Keratinocyte (primary cell): ENCODE measurements around the gene ISX. TPM values are rescaled to one million over a fixed set of nuclear protein-coding genes. Genes with fewer than 3 reads are reported as not detected.

Experiments used
- DNase-seq: peaks from one replicate; pipeline ENCODE4 v3.0.0-alpha.2; 2011; ENCODE audit warnings: low read depth, missing footprints, low spot score
- FAIRE-seq: peaks from 2 replicates; lab custom pipeline; 2011; peaks lifted over from hg19 to GRCh38; lab: Jason Lieb, UNC
- H2AFZ ChIP-seq: 2 replicates; pipeline ENCODE4 v1.6.0; 2012; ENCODE audit warnings: low read length, control low read depth, inconsistent platforms; ENCODE audit not compliant: control insufficient read depth
- H3K27ac ChIP-seq: 2 replicates; pipeline ENCODE4 v1.5.1; 2011; ENCODE audit warnings: low read length; ENCODE audit not compliant: control insufficient read depth, insufficient read depth
- H3K27me3 ChIP-seq: 3 replicates; pipeline ENCODE4 v1.6.0; 2011; ENCODE audit warnings: low read length; ENCODE audit not compliant: control insufficient read depth, insufficient read depth; ENCODE audit errors: extremely low read depth
- H3K36me3 ChIP-seq, 2 experiments: 2 replicates in 1 of 2; 3 replicates in 1 of 2; pipeline ENCODE4 v1.5.1; 2011; ENCODE audit warnings: low read length in 2 of 2, mild to moderate bottlenecking in 1 of 2; ENCODE audit not compliant: control insufficient read depth in 2 of 2, insufficient read depth in 2 of 2; ENCODE audit errors: extremely low read depth in 1 of 2
- H3K4me1 ChIP-seq: 3 replicates; pipeline ENCODE4 v1.5.1; 2011; ENCODE audit warnings: low read length; ENCODE audit not compliant: control insufficient read depth, insufficient read depth; ENCODE audit errors: extremely low read depth
- H3K4me2 ChIP-seq: 3 replicates; pipeline ENCODE4 v1.6.0; 2011; ENCODE audit warnings: low read depth, low read length; ENCODE audit not compliant: control insufficient read depth, insufficient read depth; ENCODE audit errors: extremely low read depth
- H3K4me3 ChIP-seq, 3 experiments: fragments of 200-600 bp in 1 of 3; sonication (generic) in 1 of 3; 2 replicates in 2 of 3; 3 replicates in 1 of 3; pipeline ENCODE4 v1.5.1; 2011 to 2016; ENCODE audit warnings: low read length in 3 of 3, mild to moderate bottlenecking in 3 of 3, control low read depth in 2 of 3, inconsistent platforms in 1 of 3, low read depth in 1 of 3, mixed read lengths in 1 of 3, mixed run types in 1 of 3, moderate library complexity in 1 of 3; ENCODE audit not compliant: control insufficient read depth in 2 of 3, insufficient read depth in 2 of 3; ENCODE audit errors: extremely low read depth in 1 of 3
- H3K79me2 ChIP-seq: 2 replicates; pipeline ENCODE4 v1.6.0; 2012; ENCODE audit warnings: low read length; ENCODE audit not compliant: control insufficient read depth, insufficient read depth
- H3K9ac ChIP-seq: 3 replicates; pipeline ENCODE4 v1.6.0; 2011; ENCODE audit warnings: low read length; ENCODE audit not compliant: control insufficient read depth, insufficient read depth; ENCODE audit errors: extremely low read depth
- H3K9me1 ChIP-seq: 3 replicates; pipeline ENCODE4 v1.6.0; 2011; ENCODE audit warnings: low read length; ENCODE audit not compliant: control insufficient read depth, insufficient read depth; ENCODE audit errors: extremely low read depth
- H3K9me3 ChIP-seq: 2 replicates; pipeline ENCODE4 v1.5.1; 2012; ENCODE audit warnings: low read depth, low read length; ENCODE audit not compliant: control insufficient read depth
- H4K20me1 ChIP-seq: 3 replicates; pipeline ENCODE4 v1.6.0; 2011; ENCODE audit warnings: low read length; ENCODE audit not compliant: control insufficient read depth, insufficient read depth; ENCODE audit errors: extremely low read depth
- EZH2 ChIP-seq: IDR thresholded peaks from one replicate; pipeline ENCODE4 v1.6.1; 2012; ENCODE audit warnings: inconsistent platforms, mild to moderate bottlenecking, low read length, moderate library complexity
- dilution Hi-C: fragments of 300-500 bp; cut with MboI; formaldehyde crosslinking; loops from one replicate; pipeline ENCODE4 v1.7.0; 2020; ENCODE audit warnings: low sequenced_read_pairs; ENCODE audit not compliant: extremely low pct_ligation_motif_present
- polyA plus RNA-seq, 5 experiments: library from polyadenylated mRNA; depleted of rRNA in 3 of 5; stranded (reverse) in 3 of 5; stranded (forward) in 1 of 5; unstranded in 1 of 5; fragments of >200 nt; gene quantifications; 1 replicate in 1 of 5; 2 replicates in 3 of 5; 3 replicates in 1 of 5; pipeline versions ENCODE4 v1.2.1 to v1.2.3, GENCODE V29; 2011 to 2012; ENCODE audit warnings: missing spikeins in 2 of 5, low read depth in 1 of 5, low replicate concordance in 1 of 5
- TF ChIP-seq, protein P1 (sequence below), 3 experiments: IDR thresholded peaks in 1 of 3; conservative IDR thresholded peaks in 1 of 3; optimal IDR thresholded peaks in 1 of 3; 2 replicates in 2 of 3; 3 replicates in 1 of 3; pipeline versions ENCODE3 to v1.5.1; 2011; ENCODE audit warnings: low read length in 3 of 3, mild to moderate bottlenecking in 3 of 3, moderate library complexity in 2 of 3, control low read depth in 1 of 3, inconsistent platforms in 1 of 3; ENCODE audit not compliant: insufficient read depth in 2 of 3; ENCODE audit errors: extremely low read depth in 1 of 3

The ISX gene
- polyA plus RNA-seq, 1 donor (not counting 4 experiments of a cell fraction or from before 2014, with no cell fraction given): not detected

DNA sequence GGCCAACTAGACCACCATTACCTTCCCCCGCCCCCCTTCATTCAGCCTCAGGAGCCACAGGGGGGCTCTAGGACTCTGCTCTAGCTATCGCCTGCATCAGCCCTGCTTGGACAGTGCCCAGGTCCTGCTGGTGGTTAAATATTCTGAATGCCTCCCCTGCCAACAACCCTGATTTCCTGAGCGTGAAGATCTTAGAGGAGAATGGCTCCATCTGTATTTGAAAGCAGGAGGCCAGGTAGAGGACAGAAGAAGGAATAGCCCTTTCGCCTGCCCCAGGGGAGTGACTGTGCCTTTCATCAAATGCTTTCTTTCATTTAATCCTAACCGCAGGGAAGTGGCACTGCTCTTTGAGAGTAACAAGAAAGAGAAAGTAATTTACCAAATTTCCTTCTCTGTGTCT, 69.2 kb downstream of the ISX start:
- Histone ChIP-seq H3K4me3 (no peak overlapping the region), H3K79me2 (no peaks in the 10 kb centered on the region), H3K36me3 (no peaks in the 10 kb centered on the region), H3K4me1 (no peaks in the 10 kb centered on the region), H3K4me2 (no peak overlapping the region), H2AFZ (no peak overlapping the region), H3K9me1 (no peaks in the 10 kb centered on the region), H3K9me3 (no peaks in the 10 kb centered on the region), H3K27me3 (peaks cover 11% of the 10 kb centered on the region), H4K20me1 (no peaks in the 10 kb centered on the region), H3K27ac (no peak overlapping the region), H3K9ac (no peak overlapping the region)
- FAIRE-seq (no peak), DNase-seq (no peak)
- dilution Hi-C loops: no loop called here
- TF ChIP-seq EZH2: no peak
- TF ChIP-seq, protein P1, sequence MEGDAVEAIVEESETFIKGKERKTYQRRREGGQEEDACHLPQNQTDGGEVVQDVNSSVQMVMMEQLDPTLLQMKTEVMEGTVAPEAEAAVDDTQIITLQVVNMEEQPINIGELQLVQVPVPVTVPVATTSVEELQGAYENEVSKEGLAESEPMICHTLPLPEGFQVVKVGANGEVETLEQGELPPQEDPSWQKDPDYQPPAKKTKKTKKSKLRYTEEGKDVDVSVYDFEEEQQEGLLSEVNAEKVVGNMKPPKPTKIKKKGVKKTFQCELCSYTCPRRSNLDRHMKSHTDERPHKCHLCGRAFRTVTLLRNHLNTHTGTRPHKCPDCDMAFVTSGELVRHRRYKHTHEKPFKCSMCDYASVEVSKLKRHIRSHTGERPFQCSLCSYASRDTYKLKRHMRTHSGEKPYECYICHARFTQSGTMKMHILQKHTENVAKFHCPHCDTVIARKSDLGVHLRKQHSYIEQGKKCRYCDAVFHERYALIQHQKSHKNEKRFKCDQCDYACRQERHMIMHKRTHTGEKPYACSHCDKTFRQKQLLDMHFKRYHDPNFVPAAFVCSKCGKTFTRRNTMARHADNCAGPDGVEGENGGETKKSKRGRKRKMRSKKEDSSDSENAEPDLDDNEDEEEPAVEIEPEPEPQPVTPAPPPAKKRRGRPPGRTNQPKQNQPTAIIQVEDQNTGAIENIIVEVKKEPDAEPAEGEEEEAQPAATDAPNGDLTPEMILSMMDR (optimal IDR thresholded peaks at IDR 0.05 in 1 of 3, IDR thresholded peaks at IDR 0.05 in 1 of 3, conservative IDR thresholded peaks at IDR 0.05 in 1 of 3; ENCODE audit: extremely low read depth in 1 of 3, insufficient read depth in 2 of 3, low read length in 3 of 3): no peak

Other genes starting within 250 kb of the ISX start
- gene HMGXB4, start 191.3 kb downstream of the ISX start, polyA plus RNA-seq: 15.4 to 22.6 TPM (median 22.4 TPM) in 3 replicates
- gene TOM1, start 233.7 kb downstream of the ISX start, polyA plus RNA-seq: 17.4 to 32.5 TPM (median 18.3 TPM) in 3 replicates